Skin of body (tissue), 2 donors: ENCODE measurements around the gene INPP5K. TPM values are rescaled to one million over a fixed set of nuclear protein-coding genes. Genes with fewer than 3 reads are reported as not detected.
"Not testable (repeated sequence)": the region's sequence is repeated elsewhere in the genome, so short reads cannot be mapped to it uniquely, and the experiment has no call there.

Source experiments
- DNase-seq: peaks from one replicate; lab custom pipeline; 2025; lab: John Stamatoyannopoulos, UW
- total RNA-seq: library from RNA; depleted of rRNA; stranded (reverse); fragments of >200 nt; gene quantifications from one replicate; pipeline ENCODE4 v1.2.3, GENCODE V29; 2014

INPP5K gene
- 32.5 TPM for total RNA-seq

- peak; percentile 98 for DNase-seq
These were observed at the start of gene INPP5K for GRCh38 chr17:1516388-1517161. Gene INPP5K, minus strand, starts transcription at chr17:1516612. Its CDS starts 113 bp downstream, at chr17:1516499.

GRCh38 chr17:1565877-1566276 is 49.5 kb upstream of the INPP5K start:
- DNase-seq = no peak

GRCh38 chr17:1563786-1564613 is 47.6 kb upstream of the INPP5K start:
- no peak for DNase-seq

- not testable (repeated sequence) for DNase-seq
These were observed 47.0 kb upstream of the INPP5K start for GRCh38 chr17:1563471-1563785.

GRCh38 chr17:1562176-1562643 is 45.8 kb upstream of the INPP5K start:
- DNase-seq = no peak

GRCh38 chr17:1561420-1562175 is 45.2 kb upstream of the INPP5K start:
- no peak for DNase-seq

- DNase-seq = no peak
These were observed 44.5 kb upstream of the INPP5K start for GRCh38 chr17:1560858-1561355.

- no peak for DNase-seq
These were observed 43.9 kb upstream of the INPP5K start for GRCh38 chr17:1560101-1560857.

GRCh38 chr17:1559047-1560043 is 42.9 kb upstream of the INPP5K start:
- DNase-seq = no peak

- DNase-seq = no peak
These were observed 42.0 kb upstream of the INPP5K start for GRCh38 chr17:1558401-1558800.

- DNase-seq = no peak
These were observed 41.1 kb upstream of the INPP5K start for GRCh38 chr17:1557355-1558095.

GRCh38 chr17:1555651-1556471 is 39.4 kb upstream of the INPP5K start:
- no peak for DNase-seq

GRCh38 chr17:1554751-1555540 is 38.5 kb upstream of the INPP5K start:
- DNase-seq = no peak

- no peak for DNase-seq
These were observed 37.2 kb upstream of the INPP5K start for GRCh38 chr17:1553354-1554266.

GRCh38 chr17:1552932-1553331 is 36.5 kb upstream of the INPP5K start:
- DNase-seq = no peak

- no peak for DNase-seq
These were observed 35.3 kb upstream of the INPP5K start for GRCh38 chr17:1551741-1552140.
